Fibroblast of skin of back (primary cell): ENCODE measurements around the gene RPS6KA5.
"Not testable (repeated sequence)": the region's sequence is repeated elsewhere in the genome, so short reads cannot be mapped to it uniquely, and the experiment has no call there.

ENCODE experiments used
- DNase-seq: peaks from one replicate; pipeline ENCODE4 v3.0.0-alpha.2; 2013

RPS6KA5 gene

GRCh38 chr14:91065266-91065665, 4.8 kb upstream of the RPS6KA5 start:
- DNase-seq = no peak

GRCh38 chr14:91063119-91063518, 2.7 kb upstream of the RPS6KA5 start:
- no peak for DNase-seq

- no peak for DNase-seq
These were observed 2.2 kb upstream of the RPS6KA5 start for GRCh38 chr14:91062600-91062999.

- no peak for DNase-seq
These were observed 831 bp upstream of the RPS6KA5 start for GRCh38 chr14:91061056-91061887.

- no peak for DNase-seq
These were observed 678 bp downstream of the RPS6KA5 start for GRCh38 chr14:91059576-91060350.

GRCh38 chr14:91058042-91058581, 2.3 kb downstream of the RPS6KA5 start:
- no peak for DNase-seq

- no peak for DNase-seq
These were observed 4.1 kb downstream of the RPS6KA5 start for GRCh38 chr14:91056361-91056760.

- no peak for DNase-seq
These were observed 5.4 kb downstream of the RPS6KA5 start for GRCh38 chr14:91055016-91055415.

GRCh38 chr14:91048676-91049075, 11.8 kb downstream of the RPS6KA5 start:
- DNase-seq = no peak

GRCh38 chr14:91048265-91048664, 12.2 kb downstream of the RPS6KA5 start:
- no peak for DNase-seq

- DNase-seq = no peak
These were observed 13.2 kb downstream of the RPS6KA5 start for GRCh38 chr14:91047174-91047753.

GRCh38 chr14:91046488-91047072, 13.9 kb downstream of the RPS6KA5 start:
- no peak for DNase-seq

GRCh38 chr14:91041450-91041849, 19.0 kb downstream of the RPS6KA5 start:
- no peak for DNase-seq

- DNase-seq = no peak
These were observed 19.9 kb downstream of the RPS6KA5 start for GRCh38 chr14:91040545-91040944.

- DNase-seq = no peak
These were observed 22.0 kb downstream of the RPS6KA5 start for GRCh38 chr14:91038439-91038838.

- no peak for DNase-seq
These were observed 23.5 kb downstream of the RPS6KA5 start for GRCh38 chr14:91036741-91037469.

- DNase-seq = no peak
These were observed 24.6 kb downstream of the RPS6KA5 start for GRCh38 chr14:91035855-91036254.

GRCh38 chr14:91034379-91034778, 26.1 kb downstream of the RPS6KA5 start:
- not testable (repeated sequence) for DNase-seq

GRCh38 chr14:91032248-91032647, 28.2 kb downstream of the RPS6KA5 start:
- DNase-seq = no peak

- DNase-seq = no peak
These were observed 28.8 kb downstream of the RPS6KA5 start for GRCh38 chr14:91031666-91032065.

GRCh38 chr14:91029456-91030217, 30.8 kb downstream of the RPS6KA5 start:
- no peak for DNase-seq
